ENCODE results near the gene ZDHHC14. TPM values are rescaled to one million over a fixed set of nuclear protein-coding genes. Genes with fewer than 3 reads are reported as not detected.

Gene ZDHHC14
- total RNA-seq, 1 experiment from 2014 or later = 3.2 TPM

- no peak for DNase-seq (ENCODE audit: low spot score)
Observed at GRCh38 chr6:157531986-157532365, 151.0 kb downstream of the ZDHHC14 start.

- DNase-seq (ENCODE audit: low spot score) = no peak
Observed at GRCh38 chr6:157533048-157533871, 152.3 kb downstream of the ZDHHC14 start.

- DNase-seq (ENCODE audit: low spot score) = no peak
Observed at GRCh38 chr6:157534134-157534871, 153.3 kb downstream of the ZDHHC14 start.

- no peak for DNase-seq (ENCODE audit: low spot score)
Observed at GRCh38 chr6:157534977-157535339, 154.0 kb downstream of the ZDHHC14 start.

- peak; percentile 22 for DNase-seq (ENCODE audit: low spot score)
Observed at GRCh38 chr6:157535340-157536222, 154.6 kb downstream of the ZDHHC14 start.

GRCh38 chr6:157536223-157536545 is 155.2 kb downstream of the ZDHHC14 start:
- DNase-seq (ENCODE audit: low spot score) = no peak

- no peak for DNase-seq (ENCODE audit: low spot score)
Observed at GRCh38 chr6:157537556-157537955, 156.6 kb downstream of the ZDHHC14 start.

- no peak for DNase-seq (ENCODE audit: low spot score)
Observed at GRCh38 chr6:157538168-157538567, 157.2 kb downstream of the ZDHHC14 start.

- no peak for DNase-seq (ENCODE audit: low spot score)
Observed at GRCh38 chr6:157538698-157539097, 157.7 kb downstream of the ZDHHC14 start.

GRCh38 chr6:157539421-157539822 is 158.4 kb downstream of the ZDHHC14 start:
- no peak for DNase-seq (ENCODE audit: low spot score)

GRCh38 chr6:157539900-157540752 is 159.1 kb downstream of the ZDHHC14 start:
- DNase-seq (ENCODE audit: low spot score) = no peak

GRCh38 chr6:157541618-157542413 is 160.8 kb downstream of the ZDHHC14 start:
- no peak for DNase-seq (ENCODE audit: low spot score)

- no peak for DNase-seq (ENCODE audit: low spot score)
Observed at GRCh38 chr6:157542414-157543160, 161.6 kb downstream of the ZDHHC14 start.

- DNase-seq (ENCODE audit: low spot score) = no peak
Observed at GRCh38 chr6:157546321-157546720, 165.3 kb downstream of the ZDHHC14 start.

- no peak for DNase-seq (ENCODE audit: low spot score)
Observed at GRCh38 chr6:157547112-157547511, 166.1 kb downstream of the ZDHHC14 start.

- DNase-seq (ENCODE audit: low spot score) = no peak
Observed at GRCh38 chr6:157548635-157549467, 167.9 kb downstream of the ZDHHC14 start.

GRCh38 chr6:157549468-157549745 is 168.4 kb downstream of the ZDHHC14 start:
- DNase-seq (ENCODE audit: low spot score) = no peak

GRCh38 chr6:157550114-157550989 is 169.4 kb downstream of the ZDHHC14 start:
- DNase-seq (ENCODE audit: low spot score) = no peak
